HG03135 (cell line): ENCODE results near the gene PPP1R9A.
A peak's percentile ranks its signal among the peaks of the same experiment; 100 is the strongest.

Source experiments
- ATAC-seq: cut with Tn5 transposase; IDR thresholded peaks from one replicate; pipeline ENCODE4 v1.9.1; 2021; ENCODE audit warnings: mild to moderate bottlenecking, moderate library complexity; ENCODE audit not compliant: unreplicated experiment

Gene PPP1R9A

GRCh38 chr7:95304990-95305389 is 397.6 kb downstream of the PPP1R9A start:
- no peak for ATAC-seq

- ATAC-seq: no peak
Observed at GRCh38 chr7:95309951-95310350, 402.6 kb downstream of the PPP1R9A start.

- ATAC-seq: no peak
Observed at GRCh38 chr7:95311389-95311788, 404.0 kb downstream of the PPP1R9A start.

- ATAC-seq: no peak
Observed at GRCh38 chr7:95312561-95312960, 405.2 kb downstream of the PPP1R9A start.

DNA sequence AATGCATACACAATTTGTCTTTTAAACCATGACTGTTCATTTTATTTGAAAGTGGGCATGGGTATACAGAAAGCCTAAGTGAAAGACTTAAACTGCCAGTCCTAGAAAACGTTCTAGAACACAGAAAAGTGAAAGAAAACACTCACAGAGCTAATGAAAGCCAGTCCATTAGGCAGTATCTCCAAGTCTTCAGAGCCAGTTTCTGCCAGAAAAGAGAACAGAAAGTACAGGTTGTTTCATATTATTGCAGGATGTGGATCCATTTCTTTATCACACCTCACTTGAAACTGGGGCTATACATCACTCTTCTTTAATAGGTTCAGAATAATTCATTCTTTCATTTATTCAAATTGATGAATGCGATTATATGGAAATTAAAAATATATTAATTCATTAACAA is 409.2 kb downstream of the PPP1R9A start:
- ATAC-seq: peak; percentile 82

DNA sequence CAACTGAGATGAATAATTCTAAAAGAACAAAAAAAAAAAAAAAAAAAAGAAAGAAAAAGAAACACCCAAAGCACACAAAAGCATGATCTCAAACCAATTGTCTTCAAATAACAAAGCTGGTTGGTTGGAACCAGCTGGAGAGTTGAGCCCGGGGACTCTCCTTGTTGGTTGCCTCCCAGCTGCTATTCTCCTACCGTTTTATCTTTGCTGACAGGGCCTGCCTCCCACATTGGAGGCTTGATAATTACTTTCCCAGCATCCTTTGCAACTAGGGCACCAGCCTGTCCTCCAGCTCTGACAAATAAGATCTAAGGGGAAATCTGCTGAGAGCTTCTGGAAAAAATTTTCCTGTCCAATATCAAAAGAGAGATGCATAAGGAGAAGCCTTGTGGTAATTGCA is 410.2 kb downstream of the PPP1R9A start:
- no peak for ATAC-seq

GRCh38 chr7:95317966-95318365 is 410.6 kb downstream of the PPP1R9A start:
- ATAC-seq: no peak

DNA sequence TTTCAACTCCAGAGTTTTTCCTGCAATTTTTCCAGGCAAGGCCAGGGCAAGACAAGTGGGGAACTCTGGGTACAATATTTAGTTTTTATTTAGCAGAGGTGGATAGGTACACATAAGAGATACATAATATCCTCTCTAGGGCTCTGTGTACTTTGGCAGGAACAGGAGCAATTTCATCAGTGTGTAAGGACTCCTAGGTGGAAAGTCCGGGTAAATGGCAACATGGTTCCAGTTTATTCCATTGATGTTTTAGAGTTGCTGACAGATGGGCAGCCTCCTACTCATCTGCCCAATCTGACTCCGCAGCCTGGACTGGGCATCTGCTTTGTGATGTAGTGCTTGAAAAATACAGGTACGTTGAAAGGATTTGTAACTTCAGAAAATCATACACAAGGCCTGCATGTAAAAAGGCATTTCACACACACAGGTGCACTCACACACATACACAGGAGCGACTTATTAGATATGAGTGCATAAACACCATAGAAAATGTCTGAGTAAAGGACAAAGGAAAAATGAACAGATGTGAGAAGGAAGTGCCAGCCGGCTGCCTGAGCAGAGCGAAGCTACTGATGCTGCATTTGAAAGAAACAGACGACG is 411.2 kb downstream of the PPP1R9A start:
- no peak for ATAC-seq

DNA sequence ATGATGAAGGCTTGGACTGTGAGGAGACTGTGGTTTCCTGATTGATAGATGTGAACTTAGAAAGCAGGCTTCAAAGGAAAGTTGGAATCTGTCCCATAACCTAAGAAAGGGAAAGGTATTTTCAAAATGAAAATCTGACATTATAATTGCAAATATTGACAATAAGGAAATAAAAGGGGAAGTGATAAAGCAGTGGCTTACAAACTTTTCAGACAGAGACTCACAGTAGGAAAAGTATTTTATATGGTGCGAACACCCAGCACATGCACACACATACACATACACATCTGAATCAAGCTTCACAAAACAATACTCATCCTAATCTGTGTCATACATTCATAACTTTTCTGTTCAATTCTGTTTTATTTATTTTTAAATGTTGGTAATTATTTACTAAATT is 412.2 kb downstream of the PPP1R9A start:
- no peak for ATAC-seq

DNA sequence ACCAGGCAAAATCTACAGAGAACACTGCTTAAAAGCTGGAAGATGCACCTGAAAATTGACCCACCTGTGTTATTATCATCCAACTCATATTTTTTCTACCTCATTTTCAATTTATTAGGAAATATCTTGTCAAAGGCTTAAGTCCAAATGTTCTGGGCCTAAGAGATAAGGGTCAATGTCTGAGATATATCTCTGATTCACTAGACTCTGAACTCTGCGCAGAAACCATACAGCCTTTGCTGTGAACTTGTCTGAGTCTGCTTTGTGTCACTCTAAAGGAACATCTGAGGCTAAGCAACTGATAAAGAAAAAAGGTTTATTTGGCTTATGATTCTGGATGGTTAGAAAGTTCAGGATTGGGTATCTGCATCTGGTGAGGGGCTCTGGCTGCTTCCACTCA is 413.3 kb downstream of the PPP1R9A start:
- ATAC-seq: no peak

DNA sequence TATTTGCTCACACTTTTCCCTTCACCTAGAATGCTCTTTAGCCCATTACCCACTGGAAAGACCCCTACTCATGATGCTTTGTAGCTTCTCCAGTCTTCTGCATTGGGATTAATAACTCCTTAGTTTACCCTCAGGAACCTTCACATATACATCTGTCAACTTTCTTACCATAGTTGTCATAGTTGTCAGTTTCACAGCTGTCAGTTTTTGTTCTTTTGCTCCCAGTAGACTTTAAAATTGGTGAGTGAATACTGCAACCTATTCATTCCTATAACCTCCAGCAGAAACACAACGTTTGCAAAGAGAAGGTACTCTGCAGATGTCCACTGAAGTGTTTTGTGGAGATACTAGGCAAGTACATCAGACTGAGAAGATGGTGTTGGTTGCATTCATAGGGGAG is 414.3 kb downstream of the PPP1R9A start:
- ATAC-seq: no peak

DNA sequence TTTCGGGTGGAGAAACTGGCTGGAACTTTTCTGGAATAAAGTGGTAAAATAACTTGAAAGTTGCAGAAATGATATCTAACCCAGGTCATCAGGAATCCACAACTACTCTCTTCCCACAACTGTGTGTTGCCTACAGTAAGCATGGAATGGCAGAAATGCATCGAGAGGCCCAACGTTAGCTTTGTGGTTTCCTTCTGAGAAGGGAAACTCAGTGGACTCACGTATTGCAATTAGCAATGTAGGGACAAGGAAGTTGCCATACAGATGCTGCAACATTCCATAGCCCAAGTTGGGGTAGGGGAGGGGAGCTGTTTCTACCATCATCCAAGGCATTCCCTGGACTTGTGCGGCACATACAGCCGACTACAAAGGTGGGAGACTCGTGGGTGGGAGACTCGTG is 415.0 kb downstream of the PPP1R9A start:
- no peak for ATAC-seq

DNA sequence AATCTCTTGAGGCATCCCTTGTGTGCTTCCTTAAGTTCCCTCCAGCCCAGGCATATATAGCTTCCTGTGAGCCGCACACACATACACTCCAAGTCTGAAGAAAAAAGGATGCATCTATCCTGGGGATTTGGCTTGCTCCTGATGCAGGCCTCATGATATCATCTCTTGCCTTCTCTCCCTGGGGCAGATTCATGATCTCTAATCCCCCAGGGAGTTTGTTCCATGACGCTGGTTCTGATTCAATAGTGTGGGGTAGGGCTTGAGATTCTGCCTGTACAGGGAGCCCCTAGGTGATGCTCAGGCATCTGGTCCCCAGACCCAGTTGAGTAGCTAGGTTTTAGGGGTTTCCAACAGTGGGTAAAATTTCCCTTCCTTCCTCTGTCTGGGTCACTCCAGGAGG is 415.5 kb downstream of the PPP1R9A start:
- no peak for ATAC-seq

DNA sequence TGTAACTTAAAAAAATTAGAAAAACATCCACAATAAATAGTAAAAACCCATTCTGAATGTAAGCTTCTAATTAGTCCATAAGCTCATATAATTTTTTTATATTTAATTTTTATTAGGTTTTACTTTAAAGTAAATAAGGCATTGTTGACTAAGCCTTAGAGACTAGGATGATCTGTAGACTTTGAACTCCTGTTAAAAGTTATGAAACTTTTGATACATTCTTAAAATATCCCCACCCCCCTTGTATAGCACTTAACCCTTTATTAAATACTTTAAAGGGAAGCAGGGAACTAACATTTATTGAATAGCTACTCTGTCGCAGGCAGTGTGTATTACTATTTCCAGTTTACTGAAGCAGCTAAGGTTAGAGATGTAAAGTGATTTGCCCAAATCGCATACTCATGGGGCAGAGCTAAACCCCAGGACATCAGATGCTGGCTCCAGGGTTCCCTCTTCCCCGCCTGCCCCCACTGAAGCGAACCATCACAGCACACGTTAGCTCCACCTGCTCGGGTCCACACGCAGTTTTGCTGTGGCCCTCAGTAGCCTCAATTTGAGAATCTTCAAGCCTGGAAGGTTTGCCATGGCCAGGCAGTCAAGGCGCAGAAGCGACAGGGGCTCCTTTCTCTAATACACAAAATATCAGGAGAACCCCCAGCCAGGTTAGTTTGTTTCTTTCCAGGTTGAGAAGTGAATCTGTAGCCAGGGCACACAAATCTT is 416.2 kb downstream of the PPP1R9A start:
- no peak for ATAC-seq

DNA sequence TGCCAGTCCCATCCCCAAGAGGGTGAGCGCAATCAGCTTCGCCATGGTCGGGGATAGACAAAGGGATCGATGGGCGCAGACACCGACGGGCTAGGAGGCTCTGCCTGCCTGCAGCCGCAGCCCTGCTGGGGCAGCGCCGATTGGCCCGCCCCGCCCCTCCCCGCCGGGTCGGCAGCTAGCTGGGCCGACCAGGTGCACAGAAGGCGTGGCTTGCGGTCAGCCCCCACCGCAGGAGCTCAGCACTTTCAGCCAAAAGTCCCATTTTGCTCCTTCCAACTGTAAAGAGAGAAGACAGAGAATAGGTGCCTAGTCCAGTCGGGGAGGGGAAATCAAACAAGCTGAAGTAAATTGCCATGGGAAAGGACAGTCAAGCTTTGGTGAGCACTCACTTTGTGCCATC is 417.0 kb downstream of the PPP1R9A start, which contains the start of gene PON1:
Gene PON1 (minus strand): TSS at position 102 of the 400 bp plus-strand sequence. CDS start 57 bp downstream, at position 45.
- ATAC-seq: peak; percentile 53

DNA sequence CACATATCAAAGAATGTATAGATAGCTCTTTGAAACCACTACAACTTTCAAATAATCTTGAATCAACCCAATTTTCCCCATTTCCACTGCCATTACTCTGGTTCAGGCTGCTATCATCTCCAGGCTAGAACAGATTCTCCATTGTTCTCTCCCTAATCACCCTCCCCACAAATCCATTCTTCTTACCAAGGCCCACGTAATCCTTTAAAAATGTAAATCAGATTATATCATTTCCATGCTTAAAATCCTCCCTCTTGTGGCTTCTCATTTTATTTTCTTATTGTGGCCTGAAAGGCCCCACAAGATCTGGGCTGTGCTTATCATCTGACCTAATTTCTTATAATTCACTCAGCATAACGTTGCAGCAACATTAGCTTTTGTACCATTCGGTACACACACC is 420.0 kb downstream of the PPP1R9A start:
- no peak for ATAC-seq

- peak; percentile 97 for ATAC-seq
Observed at GRCh38 chr7:95330204-95330960, 423.0 kb downstream of the PPP1R9A start.

- ATAC-seq: peak; percentile 27
Observed at GRCh38 chr7:95330961-95331337, 423.6 kb downstream of the PPP1R9A start.

GRCh38 chr7:95334447-95334846 is 427.1 kb downstream of the PPP1R9A start:
- no peak for ATAC-seq

DNA sequence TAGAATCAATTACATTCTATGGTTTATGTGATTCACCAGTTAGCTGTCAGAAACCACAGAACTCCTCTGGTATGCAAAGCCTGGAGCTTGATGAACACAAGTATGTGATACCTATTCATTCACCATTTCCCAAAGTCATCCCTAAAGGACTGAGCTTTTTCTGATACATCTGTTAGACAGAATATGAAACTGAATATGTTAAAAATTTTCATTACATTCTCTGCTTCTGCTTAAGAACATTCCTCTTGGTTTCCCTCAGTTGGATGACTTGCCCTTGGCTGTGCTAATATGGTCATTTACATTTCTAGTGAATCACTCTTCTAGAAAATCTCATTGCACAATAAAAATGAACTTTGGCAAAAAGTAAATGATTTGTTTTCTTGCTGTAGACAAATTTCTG is 427.7 kb downstream of the PPP1R9A start:
- ATAC-seq: no peak

- no peak for ATAC-seq
Observed at GRCh38 chr7:95338832-95339231, 431.4 kb downstream of the PPP1R9A start.

DNA sequence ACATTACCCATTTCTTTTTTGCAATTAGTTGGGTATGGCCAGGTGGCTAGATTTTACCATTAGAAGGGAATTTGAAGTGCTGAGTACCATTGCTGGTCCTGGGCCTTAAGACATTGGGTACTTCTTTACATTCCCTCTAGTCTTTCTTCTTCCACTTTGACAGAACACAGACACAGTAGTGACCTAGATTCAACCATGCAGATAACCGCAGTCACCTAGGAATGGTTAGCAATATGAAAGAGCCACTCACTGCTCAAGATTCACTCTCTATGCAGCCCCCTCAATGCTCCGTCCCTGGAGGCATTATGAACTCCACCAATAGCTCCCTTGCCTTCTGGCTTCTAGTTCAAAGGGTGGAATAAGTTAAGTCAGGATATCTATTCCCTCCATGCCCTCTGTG is 433.1 kb downstream of the PPP1R9A start:
- no peak for ATAC-seq
